Measurements from ENCODE around the gene TNS1. TPM values are rescaled to one million over a fixed set of nuclear protein-coding genes. Genes with fewer than 3 reads are reported as not detected.

The TNS1 gene
- total RNA-seq, 1 donor from 2014 or later: 0.24 TPM

DNA sequence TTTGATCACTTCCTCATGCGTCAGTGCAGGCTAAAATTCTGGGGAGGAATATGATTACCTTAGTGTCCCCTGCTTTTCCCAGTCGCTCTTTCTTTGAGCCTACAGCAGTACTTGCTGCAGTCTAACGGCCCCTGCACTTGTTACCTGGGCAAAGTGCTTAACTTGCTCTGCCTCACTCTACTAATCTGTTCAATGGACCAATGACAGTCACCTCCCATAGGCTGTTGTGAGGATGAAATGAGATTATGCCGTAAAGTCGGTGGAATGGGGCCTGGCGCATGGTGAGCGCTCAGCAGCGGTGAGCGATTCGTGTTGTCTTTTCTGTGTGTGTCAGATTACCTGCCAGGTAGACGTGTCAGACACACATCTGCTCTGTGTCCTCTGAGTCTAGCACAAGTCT lies 5.3 kb downstream of the TNS1 start:
- no peaks in the 10 kb centered on the region for H4K20me1 ChIP-seq (ENCODE audit: low read depth)
- Mint-ChIP-seq H3K27me3 (ENCODE audit: insufficient read depth, low read depth) (peaks cover 3% of the 10 kb centered on the region), H3K4me3 (no peak overlapping the region), H3K4me1 (peaks cover 44% of the 10 kb centered on the region), H3K36me3 (no peaks in the 10 kb centered on the region), H3K27ac (no peak overlapping the region), H3K9me3 (no peaks in the 10 kb centered on the region)
- no peak for TF ChIP-seq EZH2 (IDR thresholded peaks at IDR 0.05)
- TF ChIP-seq EZH2phosphoT487 (IDR thresholded peaks at IDR 0.05): no peak
- TF ChIP-seq, protein P1, sequence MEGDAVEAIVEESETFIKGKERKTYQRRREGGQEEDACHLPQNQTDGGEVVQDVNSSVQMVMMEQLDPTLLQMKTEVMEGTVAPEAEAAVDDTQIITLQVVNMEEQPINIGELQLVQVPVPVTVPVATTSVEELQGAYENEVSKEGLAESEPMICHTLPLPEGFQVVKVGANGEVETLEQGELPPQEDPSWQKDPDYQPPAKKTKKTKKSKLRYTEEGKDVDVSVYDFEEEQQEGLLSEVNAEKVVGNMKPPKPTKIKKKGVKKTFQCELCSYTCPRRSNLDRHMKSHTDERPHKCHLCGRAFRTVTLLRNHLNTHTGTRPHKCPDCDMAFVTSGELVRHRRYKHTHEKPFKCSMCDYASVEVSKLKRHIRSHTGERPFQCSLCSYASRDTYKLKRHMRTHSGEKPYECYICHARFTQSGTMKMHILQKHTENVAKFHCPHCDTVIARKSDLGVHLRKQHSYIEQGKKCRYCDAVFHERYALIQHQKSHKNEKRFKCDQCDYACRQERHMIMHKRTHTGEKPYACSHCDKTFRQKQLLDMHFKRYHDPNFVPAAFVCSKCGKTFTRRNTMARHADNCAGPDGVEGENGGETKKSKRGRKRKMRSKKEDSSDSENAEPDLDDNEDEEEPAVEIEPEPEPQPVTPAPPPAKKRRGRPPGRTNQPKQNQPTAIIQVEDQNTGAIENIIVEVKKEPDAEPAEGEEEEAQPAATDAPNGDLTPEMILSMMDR (IDR thresholded peaks at IDR 0.05): no peak
- H3K36me3 ChIP-seq: no peaks in the 10 kb centered on the region
- H3K9me3 ChIP-seq (ENCODE audit: low read depth): no peaks in the 10 kb centered on the region
- no peak overlapping the region for H3K4me3 ChIP-seq
- H3K27ac ChIP-seq: no peak overlapping the region
- no peak overlapping the region for H3K4me2 ChIP-seq
- peaks cover 11% of the 10 kb centered on the region for H3K4me1 ChIP-seq
- no peaks in the 10 kb centered on the region for H3F3A ChIP-seq (ENCODE audit: low read depth)
- H3K9ac ChIP-seq: no peak overlapping the region
- peaks cover 13% of the 10 kb centered on the region for H3K27me3 ChIP-seq
- no peaks in the 10 kb centered on the region for H3K79me2 ChIP-seq (ENCODE audit: low read depth)
- DNase-seq (ENCODE audit: low spot score): no peak
- no peak overlapping the region for H2AFZ ChIP-seq (replicated peaks)

DNA sequence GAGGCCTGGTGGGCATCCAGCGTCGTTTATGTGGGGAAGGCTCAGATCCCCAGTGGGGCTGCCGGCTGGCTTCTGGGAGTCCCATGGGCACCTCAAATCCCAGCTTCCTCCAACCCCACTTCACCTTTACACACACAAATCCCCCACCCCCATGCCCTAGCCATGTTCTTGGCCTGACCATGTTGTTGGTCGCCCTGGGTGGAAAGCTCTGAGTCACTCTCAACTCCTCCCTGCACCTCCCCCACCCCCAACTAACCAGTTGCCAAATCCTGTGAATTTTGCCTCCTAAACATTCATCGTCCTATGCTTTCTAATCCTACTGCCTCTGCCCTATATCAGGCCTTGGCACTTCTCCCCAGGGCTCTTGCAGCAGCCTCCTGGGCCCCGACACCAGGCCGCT lies 6.4 kb downstream of the TNS1 start:
- Histone ChIP-seq H3K27me3 (peaks cover 19% of the 10 kb centered on the region), H4K20me1 (ENCODE audit: low read depth) (no peaks in the 10 kb centered on the region), H3K9me3 (ENCODE audit: low read depth) (no peaks in the 10 kb centered on the region), H3K4me1 (no peaks in the 10 kb centered on the region), H3F3A (ENCODE audit: low read depth) (no peaks in the 10 kb centered on the region), H2AFZ (replicated peaks) (no peak overlapping the region), H3K9ac (no peak overlapping the region), H3K4me2 (no peak overlapping the region), H3K4me3 (no peak overlapping the region), H3K27ac (no peak overlapping the region), H3K36me3 (no peaks in the 10 kb centered on the region), H3K79me2 (ENCODE audit: low read depth) (no peaks in the 10 kb centered on the region)
- TF ChIP-seq EZH2phosphoT487 (IDR thresholded peaks at IDR 0.05) (no peak), EZH2 (IDR thresholded peaks at IDR 0.05) (no peak)
- TF ChIP-seq, protein P1 (IDR thresholded peaks at IDR 0.05): no peak
- H3K4me3 Mint-ChIP-seq: no peak overlapping the region
- H3K36me3 Mint-ChIP-seq: no peaks in the 10 kb centered on the region
- peaks cover 3% of the 10 kb centered on the region for H3K27me3 Mint-ChIP-seq (ENCODE audit: insufficient read depth, low read depth)
- DNase-seq (ENCODE audit: low spot score): no peak
- H3K27ac Mint-ChIP-seq: no peak overlapping the region
- peaks cover 36% of the 10 kb centered on the region for H3K4me1 Mint-ChIP-seq
- no peaks in the 10 kb centered on the region for H3K9me3 Mint-ChIP-seq

DNA sequence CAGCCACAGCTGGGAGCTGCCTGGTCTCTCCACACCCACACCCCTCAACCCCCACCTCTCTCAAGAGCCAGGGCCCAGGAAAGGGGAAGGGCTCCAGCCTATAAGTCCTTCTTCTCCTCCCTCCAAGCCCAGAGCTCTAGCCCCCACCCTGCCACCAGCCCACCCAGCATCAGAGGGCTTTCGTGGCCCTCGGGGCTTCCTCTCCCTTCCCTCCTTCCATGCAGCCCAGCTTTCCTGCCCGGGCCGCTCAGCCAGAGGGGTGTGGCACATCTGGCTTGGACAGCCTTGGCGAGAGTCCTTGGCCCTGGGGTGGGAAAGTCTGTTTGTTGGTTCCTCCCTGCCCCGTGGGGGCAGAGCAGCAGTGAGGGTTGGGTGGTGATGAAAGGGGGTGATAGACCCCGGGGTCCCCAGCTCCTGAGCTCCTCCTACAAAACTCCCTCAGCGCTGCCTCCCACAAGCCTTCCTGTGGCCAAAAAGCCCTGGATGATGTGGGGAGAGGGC lies 7.0 kb downstream of the TNS1 start:
- Histone ChIP-seq H3K27ac (no peak overlapping the region), H3K9me3 (ENCODE audit: low read depth) (no peaks in the 10 kb centered on the region), H3K27me3 (peaks cover 19% of the 10 kb centered on the region), H3K4me2 (no peak overlapping the region), H3K79me2 (ENCODE audit: low read depth) (no peaks in the 10 kb centered on the region), H3K4me3 (no peak overlapping the region), H3K9ac (no peak overlapping the region), H2AFZ (replicated peaks) (no peak overlapping the region), H3K36me3 (no peaks in the 10 kb centered on the region), H3K4me1 (no peaks in the 10 kb centered on the region), H3F3A (ENCODE audit: low read depth) (no peaks in the 10 kb centered on the region), H4K20me1 (ENCODE audit: low read depth) (no peaks in the 10 kb centered on the region)
- no peak overlapping the region for H3K4me3 Mint-ChIP-seq
- peaks cover 3% of the 10 kb centered on the region for H3K27me3 Mint-ChIP-seq (ENCODE audit: insufficient read depth, low read depth)
- DNase-seq (ENCODE audit: low spot score): no peak
- H3K9me3 Mint-ChIP-seq: no peaks in the 10 kb centered on the region
- H3K27ac Mint-ChIP-seq: no peak overlapping the region
- TF ChIP-seq EZH2 (IDR thresholded peaks at IDR 0.05) (no peak), EZH2phosphoT487 (IDR thresholded peaks at IDR 0.05) (no peak)
- TF ChIP-seq, protein P1 (IDR thresholded peaks at IDR 0.05): no peak
- no peaks in the 10 kb centered on the region for H3K36me3 Mint-ChIP-seq
- H3K4me1 Mint-ChIP-seq: peaks cover 35% of the 10 kb centered on the region
